ENCODE data around the gene TSPO2.

DNA sequence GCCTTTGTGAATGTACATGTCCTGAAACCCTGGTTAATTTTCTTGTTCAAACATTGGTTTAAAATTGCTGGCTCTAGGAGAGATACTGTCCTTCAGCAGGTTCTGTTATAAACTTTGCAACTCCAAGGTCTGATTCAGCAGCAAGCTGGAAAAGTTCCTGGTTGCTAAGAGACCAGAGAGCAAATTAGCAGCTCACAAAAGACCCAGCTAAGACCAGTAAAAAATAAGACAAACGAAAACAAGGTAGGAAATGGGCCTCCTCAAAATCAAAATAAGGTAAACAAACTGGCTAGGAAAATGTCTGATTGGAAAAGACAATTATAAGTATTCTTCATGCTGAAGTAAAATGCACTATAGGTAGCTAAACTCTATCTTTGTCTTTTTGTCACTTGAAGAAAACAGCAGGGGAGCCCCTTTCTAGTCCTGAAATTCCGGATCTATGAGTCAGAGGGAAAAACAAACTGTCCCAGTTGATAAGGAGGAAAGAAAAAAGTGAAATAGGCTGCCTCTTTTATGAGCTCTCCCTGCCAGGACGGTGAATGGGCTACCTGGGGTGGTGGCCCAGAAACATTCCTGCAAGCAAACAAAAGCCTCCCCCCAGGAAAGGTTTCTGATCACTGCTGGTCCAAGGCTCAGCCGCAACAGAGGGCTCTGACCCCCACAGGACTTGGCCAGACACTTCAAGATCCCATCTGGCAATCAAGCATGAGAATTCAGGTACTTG lies 44.9 kb upstream of the TSPO2 start:
- TF ChIP-seq, protein P1, sequence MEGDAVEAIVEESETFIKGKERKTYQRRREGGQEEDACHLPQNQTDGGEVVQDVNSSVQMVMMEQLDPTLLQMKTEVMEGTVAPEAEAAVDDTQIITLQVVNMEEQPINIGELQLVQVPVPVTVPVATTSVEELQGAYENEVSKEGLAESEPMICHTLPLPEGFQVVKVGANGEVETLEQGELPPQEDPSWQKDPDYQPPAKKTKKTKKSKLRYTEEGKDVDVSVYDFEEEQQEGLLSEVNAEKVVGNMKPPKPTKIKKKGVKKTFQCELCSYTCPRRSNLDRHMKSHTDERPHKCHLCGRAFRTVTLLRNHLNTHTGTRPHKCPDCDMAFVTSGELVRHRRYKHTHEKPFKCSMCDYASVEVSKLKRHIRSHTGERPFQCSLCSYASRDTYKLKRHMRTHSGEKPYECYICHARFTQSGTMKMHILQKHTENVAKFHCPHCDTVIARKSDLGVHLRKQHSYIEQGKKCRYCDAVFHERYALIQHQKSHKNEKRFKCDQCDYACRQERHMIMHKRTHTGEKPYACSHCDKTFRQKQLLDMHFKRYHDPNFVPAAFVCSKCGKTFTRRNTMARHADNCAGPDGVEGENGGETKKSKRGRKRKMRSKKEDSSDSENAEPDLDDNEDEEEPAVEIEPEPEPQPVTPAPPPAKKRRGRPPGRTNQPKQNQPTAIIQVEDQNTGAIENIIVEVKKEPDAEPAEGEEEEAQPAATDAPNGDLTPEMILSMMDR (IDR thresholded peaks at IDR 0.05; ENCODE audit: insufficient read depth, low read depth, low read length) = no peak
- no peak for TF ChIP-seq EZH2 (IDR thresholded peaks at IDR 0.05; ENCODE audit: insufficient read depth, low read length)
